GM19351 (cell line): ENCODE measurements around the gene CRYGC.
"Not testable (repeated sequence)": the region's sequence is repeated elsewhere in the genome, so short reads cannot be mapped to it uniquely, and the experiment has no call there.

ENCODE experiments used
- ATAC-seq: cut with Tn5 transposase; IDR thresholded peaks from one replicate; pipeline ENCODE4 v1.9.1; 2021; ENCODE audit warnings: mild to moderate bottlenecking, moderate library complexity; ENCODE audit not compliant: unreplicated experiment

The CRYGC gene

GRCh38 chr2:208138334-208138733, 8.7 kb upstream of the CRYGC start:
- not testable (repeated sequence) for ATAC-seq

GRCh38 chr2:208136716-208137094, 7.1 kb upstream of the CRYGC start:
- ATAC-seq = no peak

GRCh38 chr2:208135794-208136715, 6.4 kb upstream of the CRYGC start:
- no peak for ATAC-seq

DNA sequence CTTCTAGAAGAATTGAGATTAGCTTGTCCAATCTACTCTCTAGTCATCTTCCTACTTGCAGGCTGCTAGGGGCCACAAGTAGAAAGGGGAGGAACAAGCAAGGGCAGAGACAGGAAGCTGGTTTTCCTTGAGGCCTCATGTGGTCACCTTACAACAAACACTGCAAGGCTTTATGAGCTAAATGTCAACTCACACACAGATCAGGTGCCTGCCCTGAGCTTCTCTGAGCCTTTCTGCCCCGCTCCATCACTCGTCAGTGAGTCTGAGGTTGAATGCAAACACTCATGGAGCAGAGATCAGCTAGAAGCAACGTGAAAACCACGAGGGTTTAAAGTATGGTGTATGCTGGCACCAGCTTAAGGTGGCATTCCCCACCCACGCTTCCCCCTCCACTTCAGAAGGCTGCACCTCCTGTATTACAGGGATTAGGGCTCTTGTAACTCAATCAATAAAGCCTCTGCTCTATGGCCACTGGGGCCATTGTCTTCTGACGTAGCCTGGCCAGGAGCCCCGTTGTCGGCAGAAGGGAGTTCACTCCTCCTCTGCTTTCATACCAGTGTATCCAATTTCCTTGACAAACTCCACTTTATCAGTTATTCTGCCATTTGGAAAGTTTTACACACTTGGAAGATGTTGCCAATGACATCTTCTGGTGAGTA, 5.4 kb upstream of the CRYGC start:
- ATAC-seq = peak; percentile 77

GRCh38 chr2:208130712-208131110, 1.1 kb upstream of the CRYGC start:
- ATAC-seq = no peak

- no peak for ATAC-seq
These were observed 1.5 kb downstream of the CRYGC start for GRCh38 chr2:208128136-208128535.

DNA sequence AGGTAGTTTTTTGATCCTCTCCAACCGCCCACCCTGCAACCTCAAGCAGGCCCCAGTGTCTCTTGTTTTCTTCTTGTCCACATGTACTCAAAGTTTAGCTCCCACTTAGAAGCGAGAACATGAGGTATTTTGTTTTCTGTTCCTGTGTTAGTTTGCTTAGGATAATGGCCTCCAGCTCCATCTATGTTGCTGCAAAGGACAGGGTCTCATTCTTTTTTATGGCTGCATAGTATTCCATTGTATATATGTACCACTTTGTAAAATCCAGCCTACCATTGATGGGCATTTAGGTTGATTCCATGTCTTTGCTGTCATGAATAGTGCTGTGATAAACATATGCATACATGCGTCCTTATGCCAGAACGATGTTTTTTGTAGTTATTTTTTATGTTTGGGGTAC, 2.5 kb downstream of the CRYGC start:
- no peak for ATAC-seq

DNA sequence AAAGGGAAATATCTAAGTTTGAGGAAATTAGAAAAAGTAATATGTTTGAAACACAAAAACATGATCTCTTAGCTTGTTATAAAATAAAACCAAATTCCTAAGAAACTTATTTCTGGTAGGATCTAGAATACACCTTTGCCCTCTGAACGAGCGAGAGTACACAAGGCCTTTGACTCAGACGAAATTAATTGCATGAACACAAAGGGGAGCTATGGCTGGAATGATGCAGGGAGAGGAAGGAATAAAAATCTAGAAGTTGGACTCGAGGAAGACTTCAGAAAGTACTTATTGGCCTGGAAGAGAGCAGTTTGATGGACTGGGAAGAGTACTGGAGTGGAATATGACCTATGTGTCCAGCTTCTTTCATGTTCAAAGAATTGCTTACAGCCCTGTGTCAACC, 4.4 kb downstream of the CRYGC start:
- ATAC-seq = no peak

- ATAC-seq = not testable (repeated sequence)
These were observed 5.5 kb downstream of the CRYGC start, which contains the start of gene CRYGD for GRCh38 chr2:208124013-208124715. Gene CRYGD, minus strand, starts transcription at chr2:208124524. Its CDS starts 51 bp downstream, at chr2:208124473.

- ATAC-seq = no peak
These were observed 7.4 kb downstream of the CRYGC start for GRCh38 chr2:208122248-208122647.

GRCh38 chr2:208118918-208119317, 10.7 kb downstream of the CRYGC start:
- ATAC-seq = no peak

DNA sequence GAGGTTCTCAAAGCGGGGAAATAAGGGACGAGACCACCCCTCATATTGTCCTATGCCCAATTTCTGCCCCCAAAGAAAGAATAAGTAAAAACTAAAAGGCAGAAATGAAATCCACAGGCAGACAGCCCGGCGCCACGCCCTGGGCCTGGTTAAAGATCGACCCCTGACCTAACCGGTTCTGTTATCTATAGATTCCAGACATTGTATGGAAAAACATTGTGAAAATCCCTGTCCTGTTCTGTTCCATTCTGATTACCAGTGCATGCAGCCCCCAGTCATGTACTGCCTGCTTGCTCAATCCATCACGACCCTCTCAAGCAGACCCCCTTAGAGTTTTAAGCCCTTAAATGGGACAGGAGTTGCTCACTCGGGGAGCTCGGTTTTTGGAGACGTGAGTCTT, 12.2 kb downstream of the CRYGC start:
- ATAC-seq = not testable (repeated sequence)

GRCh38 chr2:208112969-208113368, 16.7 kb downstream of the CRYGC start:
- ATAC-seq = no peak

DNA sequence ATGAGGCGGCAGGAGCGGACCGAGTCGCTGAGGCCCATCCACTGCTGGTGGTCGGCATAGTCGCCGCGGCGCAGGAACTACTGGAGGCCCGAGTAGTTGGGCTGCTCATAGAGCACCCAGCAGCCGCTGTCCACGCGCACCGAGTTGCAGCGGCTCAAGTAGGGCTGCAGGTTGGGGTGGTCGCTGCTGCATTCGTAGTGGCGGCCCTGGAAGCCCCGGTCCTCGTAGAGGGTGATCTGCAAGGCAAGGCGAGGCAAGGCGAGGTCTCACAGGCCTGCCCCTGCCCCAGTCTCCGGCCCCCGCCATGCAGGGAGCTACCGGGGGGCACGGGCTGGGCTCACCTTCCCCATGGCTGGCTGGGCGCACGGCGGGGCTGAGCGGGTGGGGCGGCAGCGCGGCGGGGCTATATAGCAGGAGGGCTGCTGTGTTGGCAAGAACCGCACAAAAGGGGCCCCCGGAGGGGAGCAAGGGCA, 17.3 kb downstream of the CRYGC start:
- ATAC-seq = not testable (repeated sequence)

DNA sequence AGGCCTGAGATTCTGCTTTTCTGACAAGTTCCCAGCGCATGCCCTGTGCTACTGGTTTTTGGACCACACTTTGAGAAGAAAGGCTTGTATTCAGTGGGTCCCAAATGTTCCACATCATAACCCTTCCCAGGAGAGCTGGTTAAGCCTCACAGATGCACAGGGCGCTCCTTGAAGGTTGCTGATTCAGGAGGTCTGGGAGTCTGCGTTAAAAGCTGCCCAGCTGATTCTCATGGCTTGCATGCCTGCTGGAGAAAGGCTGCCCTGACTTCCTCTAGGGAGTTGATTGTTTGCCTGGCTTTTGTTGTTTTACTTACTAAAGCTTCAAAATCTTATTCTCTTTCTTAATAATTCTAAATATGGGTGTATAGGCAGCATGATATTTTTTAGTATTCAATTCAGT, 26.0 kb downstream of the CRYGC start:
- no peak for ATAC-seq

GRCh38 chr2:208101716-208102631, 27.7 kb downstream of the CRYGC start:
- ATAC-seq = no peak

DNA sequence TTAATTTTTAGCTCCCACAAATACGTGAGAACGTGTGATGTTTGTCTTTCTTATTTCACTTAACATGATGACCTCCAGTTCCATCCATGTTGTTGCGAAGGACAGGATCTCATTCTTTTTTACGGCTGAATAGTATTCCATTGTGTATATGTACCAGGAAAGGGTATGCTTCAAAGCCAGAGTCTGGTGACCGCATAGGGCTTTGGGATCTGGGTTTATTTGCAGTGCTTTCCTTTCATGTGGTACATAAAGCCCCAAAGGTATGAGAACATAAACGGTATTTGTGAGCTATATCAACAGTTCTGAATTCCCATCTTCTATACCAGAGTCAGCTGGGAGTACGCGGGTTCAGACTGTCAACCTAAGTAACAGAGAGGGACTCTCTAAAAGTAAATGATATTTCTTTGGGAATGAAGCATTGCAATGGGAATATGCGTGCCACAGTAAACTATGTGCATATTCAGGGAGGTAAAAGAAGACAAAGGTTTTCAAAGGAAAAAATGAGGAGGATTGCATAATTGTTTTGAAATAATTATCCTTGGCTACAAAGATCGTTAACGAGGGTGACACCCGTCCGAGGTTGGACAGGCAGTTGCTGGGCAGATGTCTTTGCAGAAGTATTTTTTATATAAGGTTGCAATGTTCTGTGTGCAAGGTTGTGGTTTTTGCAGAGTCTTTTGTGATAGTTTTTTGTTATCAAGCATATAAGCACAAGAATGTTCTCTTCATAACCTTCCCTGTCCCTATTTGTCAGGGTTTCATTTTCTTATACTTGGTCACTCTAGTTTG, 29.8 kb downstream of the CRYGC start:
- no peak for ATAC-seq

DNA sequence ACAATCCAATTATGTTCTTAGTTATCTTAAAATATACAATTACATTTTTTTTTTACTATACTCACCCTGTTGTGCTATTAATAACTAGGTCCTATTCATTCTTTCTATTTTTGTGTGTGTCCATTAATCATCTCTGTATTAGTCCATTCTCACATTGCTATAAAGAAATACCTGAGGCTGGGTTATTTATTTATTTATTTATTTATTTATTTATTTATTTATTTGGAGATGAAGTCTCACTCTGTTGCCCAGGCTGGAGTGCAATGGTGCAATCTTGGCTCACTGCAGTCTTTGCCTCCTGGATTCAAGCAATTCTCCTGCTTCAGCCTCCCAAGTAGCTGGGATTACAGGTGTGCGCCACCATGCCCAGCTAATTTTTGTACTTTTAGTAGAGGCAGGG, 30.9 kb downstream of the CRYGC start:
- not testable (repeated sequence) for ATAC-seq

DNA sequence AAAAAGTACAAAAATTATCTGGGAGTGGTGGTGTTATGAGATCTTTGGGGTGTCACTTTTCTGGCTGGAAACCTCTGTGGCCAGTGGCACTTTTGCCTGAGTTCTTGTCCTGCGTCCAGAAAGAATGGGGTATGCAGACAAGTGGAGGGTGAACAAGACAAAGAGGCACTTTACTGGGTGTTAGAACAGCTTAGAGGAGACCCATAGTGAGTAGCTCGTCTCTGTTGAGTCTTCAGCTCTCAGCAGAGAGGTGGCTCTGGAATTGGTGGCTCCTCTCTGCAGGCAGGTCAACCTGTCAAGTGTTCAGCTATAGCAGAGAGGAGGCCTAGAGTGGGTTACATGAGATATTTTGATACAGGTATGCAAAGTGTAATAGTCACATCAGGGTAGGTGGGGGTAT, 31.4 kb downstream of the CRYGC start:
- ATAC-seq = no peak

DNA sequence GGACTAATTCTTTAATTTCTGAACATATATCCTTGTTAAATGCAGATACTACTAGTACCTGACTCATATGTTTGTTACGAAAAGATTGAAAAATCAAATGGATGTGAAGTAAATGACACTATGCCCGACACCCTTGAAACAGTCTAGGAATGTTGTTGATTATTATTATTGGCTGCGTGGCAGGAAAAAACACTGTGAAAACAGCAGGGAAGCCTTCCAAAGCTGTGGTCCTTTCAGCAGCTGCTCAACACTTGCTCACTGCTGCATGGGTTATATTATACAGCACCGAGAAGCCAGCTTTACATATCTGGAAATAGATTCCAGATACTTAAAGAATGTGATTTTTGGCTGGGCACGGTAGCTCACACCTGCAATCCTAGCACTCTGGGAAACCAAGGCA, 31.8 kb downstream of the CRYGC start:
- ATAC-seq = no peak
